ENCODE measurements around the gene TICAM1. TPM values are rescaled to one million over a fixed set of nuclear protein-coding genes. Genes with fewer than 3 reads are reported as not detected.

The TICAM1 gene
- total and polyA plus RNA-seq, 2 experiments from 2014 or later: 0.32 to 0.38 TPM

GRCh38 chr19:4859697-4860096, 28.2 kb upstream of the TICAM1 start:
- DNase-seq (ENCODE audit: low spot score): no peak
- H2AFZ ChIP-seq: no peak overlapping the region
- no peak overlapping the region for H3K27ac ChIP-seq (ENCODE audit: low read depth)
- H3K79me2 ChIP-seq (replicated peaks; ENCODE audit: insufficient read depth): no peaks in the 10 kb centered on the region
- no peak for TF ChIP-seq REST (IDR thresholded peaks at IDR 0.05; ENCODE audit: unreplicated experiment)
- no peak for TF ChIP-seq ETS1 (IDR thresholded peaks at IDR 0.05)
- no peak for TF ChIP-seq EZH2phosphoT487 (IDR thresholded peaks at IDR 0.05; ENCODE audit: unreplicated experiment)
- no peak for TF ChIP-seq STAT1 (IDR thresholded peaks at IDR 0.05; ENCODE audit: unreplicated experiment)
- TF ChIP-seq, protein P1, sequence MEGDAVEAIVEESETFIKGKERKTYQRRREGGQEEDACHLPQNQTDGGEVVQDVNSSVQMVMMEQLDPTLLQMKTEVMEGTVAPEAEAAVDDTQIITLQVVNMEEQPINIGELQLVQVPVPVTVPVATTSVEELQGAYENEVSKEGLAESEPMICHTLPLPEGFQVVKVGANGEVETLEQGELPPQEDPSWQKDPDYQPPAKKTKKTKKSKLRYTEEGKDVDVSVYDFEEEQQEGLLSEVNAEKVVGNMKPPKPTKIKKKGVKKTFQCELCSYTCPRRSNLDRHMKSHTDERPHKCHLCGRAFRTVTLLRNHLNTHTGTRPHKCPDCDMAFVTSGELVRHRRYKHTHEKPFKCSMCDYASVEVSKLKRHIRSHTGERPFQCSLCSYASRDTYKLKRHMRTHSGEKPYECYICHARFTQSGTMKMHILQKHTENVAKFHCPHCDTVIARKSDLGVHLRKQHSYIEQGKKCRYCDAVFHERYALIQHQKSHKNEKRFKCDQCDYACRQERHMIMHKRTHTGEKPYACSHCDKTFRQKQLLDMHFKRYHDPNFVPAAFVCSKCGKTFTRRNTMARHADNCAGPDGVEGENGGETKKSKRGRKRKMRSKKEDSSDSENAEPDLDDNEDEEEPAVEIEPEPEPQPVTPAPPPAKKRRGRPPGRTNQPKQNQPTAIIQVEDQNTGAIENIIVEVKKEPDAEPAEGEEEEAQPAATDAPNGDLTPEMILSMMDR (conservative IDR thresholded peaks at IDR 0.05; ENCODE audit: low read depth in 2 of 2): no peak
- no peak for TF ChIP-seq CREB1 (CRISPR knock-in tag; IDR thresholded peaks at IDR 0.05; ENCODE audit: low read depth)
- no peak for TF ChIP-seq POLR2AphosphoS5 (IDR thresholded peaks at IDR 0.05; ENCODE audit: low read depth)
- no peak for TF ChIP-seq EZH2 (IDR thresholded peaks at IDR 0.05; ENCODE audit: low read depth, unreplicated experiment)
- TF ChIP-seq JUNB (IDR thresholded peaks at IDR 0.05; ENCODE audit: unreplicated experiment): no peak
- TF ChIP-seq ZNF331 (CRISPR knock-in tag; IDR thresholded peaks at IDR 0.05; ENCODE audit: low read depth): no peak
- no peak for TF ChIP-seq ZNF114 (CRISPR knock-in tag; IDR thresholded peaks at IDR 0.05)
- TF ChIP-seq ZNF462 (CRISPR knock-in tag; IDR thresholded peaks at IDR 0.05): no peak
- TF ChIP-seq NANOG (IDR thresholded peaks at IDR 0.05; ENCODE audit: borderline replicate concordance): no peak
- no peaks in the 10 kb centered on the region for H3K4me1 ChIP-seq (ENCODE audit: insufficient read depth)
- H3K9me2 ChIP-seq (ENCODE audit: insufficient read depth): no peaks in the 10 kb centered on the region
- no peaks in the 10 kb centered on the region for H3K4me1 Mint-ChIP-seq
- H3K27me3 Mint-ChIP-seq (ENCODE audit: insufficient read depth, low read depth, poor library complexity): no peaks in the 10 kb centered on the region
- H3F3A ChIP-seq (replicated peaks; ENCODE audit: low read depth): no peaks in the 10 kb centered on the region
- H3K27ac Mint-ChIP-seq: peak overlapping the region; percentile 78
- no peak overlapping the region for H3K4me3 ChIP-seq
- H3K36me3 Mint-ChIP-seq (ENCODE audit: low read depth): peaks cover 9% of the 10 kb centered on the region; the same call in 1 of the 3 replicates
- H3K4me3 Mint-ChIP-seq: no peak overlapping the region
- no peak for ATAC-seq
- H4K20me1 ChIP-seq (replicated peaks; ENCODE audit: insufficient read depth): no peaks in the 10 kb centered on the region
- H3K4me2 ChIP-seq: no peak overlapping the region
- H3K36me3 ChIP-seq (ENCODE audit: insufficient read depth): peaks cover 11% of the 10 kb centered on the region; the same call in 1 of the 2 replicates
- H3K9me3 Mint-ChIP-seq: no peaks in the 10 kb centered on the region
- H3K27me3 ChIP-seq (ENCODE audit: insufficient read depth): no peaks in the 10 kb centered on the region

Measured in GM23338 (cell line).